ENCODE measurements around the gene EBLN2.

EBLN2 gene

DNA sequence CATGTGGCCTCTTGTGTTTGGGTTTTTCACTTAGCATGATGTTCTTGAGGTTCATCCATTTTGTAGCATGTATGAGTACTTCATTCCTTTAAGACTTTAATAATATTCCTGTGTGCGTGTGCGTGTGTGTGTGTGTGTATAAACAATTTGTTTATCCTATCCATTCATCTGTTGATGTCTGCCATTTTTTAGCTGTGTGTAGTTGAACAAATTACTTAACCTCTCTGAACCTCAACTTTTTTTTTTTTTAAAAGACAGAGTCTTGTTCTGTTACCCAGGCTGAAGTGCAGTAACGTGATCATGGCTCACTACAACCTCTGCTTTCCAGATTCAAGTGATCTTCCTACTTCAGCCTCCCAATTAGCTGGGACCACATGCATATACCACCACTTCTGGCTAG lies 47.3 kb downstream of the EBLN2 start:
- DNase-seq = no peak

DNA sequence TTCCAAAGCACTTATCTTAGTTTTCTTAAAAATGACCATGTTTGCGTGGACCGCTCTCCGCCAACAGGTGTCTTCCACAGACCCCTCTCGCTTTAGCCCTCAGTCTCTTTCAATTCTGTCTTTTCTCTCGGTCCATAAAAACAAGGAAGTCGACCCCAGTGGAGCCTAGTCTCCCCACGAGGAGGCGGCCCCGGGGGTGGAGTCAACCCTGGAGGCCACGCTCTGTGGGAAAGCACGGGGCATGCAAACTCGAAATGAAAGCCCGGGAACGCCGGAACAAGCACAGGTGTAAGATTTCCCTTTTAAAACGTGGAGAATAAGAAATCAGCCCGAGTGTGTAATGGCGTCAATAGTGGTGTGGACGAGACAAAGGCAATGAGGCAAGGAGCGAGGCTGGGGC lies 49.1 kb downstream of the EBLN2 start:
- DNase-seq = no peak
